GM19455 (cell line): Measurements from ENCODE around the gene DTX4.
A peak's percentile ranks its signal among the peaks of the same experiment; 100 is the strongest.

Source experiments
- ATAC-seq: cut with Tn5 transposase; IDR thresholded peaks from one replicate; pipeline ENCODE4 v1.9.1; 2021; ENCODE audit not compliant: unreplicated experiment

The DTX4 gene

DNA sequence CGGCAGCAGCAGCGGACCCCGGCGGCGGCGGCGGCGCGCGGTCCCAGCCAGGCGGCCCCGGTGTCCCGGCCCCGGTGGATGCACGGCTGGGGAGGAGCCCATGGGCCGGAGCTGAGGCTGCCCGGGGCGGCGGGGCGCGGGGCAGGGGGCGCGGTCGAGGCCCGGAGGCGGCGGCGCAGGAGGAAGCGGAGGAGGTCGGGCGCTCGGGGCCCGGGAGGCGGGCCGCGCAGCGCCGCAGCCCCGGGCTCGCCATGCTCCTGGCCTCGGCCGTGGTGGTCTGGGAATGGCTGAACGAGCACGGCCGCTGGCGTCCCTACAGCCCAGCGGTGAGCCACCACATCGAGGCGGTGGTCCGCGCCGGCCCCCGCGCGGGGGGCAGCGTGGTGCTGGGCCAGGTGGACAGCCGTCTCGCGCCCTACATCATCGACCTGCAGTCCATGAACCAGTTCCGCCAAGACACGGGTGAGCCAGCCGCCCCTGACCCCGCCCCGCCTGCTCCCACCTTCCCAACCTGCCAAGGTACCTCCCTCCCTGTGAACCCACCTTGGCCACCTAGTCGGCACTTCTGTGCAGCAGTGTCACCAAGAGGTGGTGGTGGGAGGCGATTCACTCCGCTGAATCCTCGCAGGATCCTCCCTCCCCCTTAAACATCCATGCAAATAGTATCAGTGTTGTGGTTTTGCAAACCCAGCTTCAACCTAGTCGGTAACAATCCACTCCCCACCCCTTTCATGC is 580 bp downstream of the DTX4 start:
- ATAC-seq = peak; percentile 34

DNA sequence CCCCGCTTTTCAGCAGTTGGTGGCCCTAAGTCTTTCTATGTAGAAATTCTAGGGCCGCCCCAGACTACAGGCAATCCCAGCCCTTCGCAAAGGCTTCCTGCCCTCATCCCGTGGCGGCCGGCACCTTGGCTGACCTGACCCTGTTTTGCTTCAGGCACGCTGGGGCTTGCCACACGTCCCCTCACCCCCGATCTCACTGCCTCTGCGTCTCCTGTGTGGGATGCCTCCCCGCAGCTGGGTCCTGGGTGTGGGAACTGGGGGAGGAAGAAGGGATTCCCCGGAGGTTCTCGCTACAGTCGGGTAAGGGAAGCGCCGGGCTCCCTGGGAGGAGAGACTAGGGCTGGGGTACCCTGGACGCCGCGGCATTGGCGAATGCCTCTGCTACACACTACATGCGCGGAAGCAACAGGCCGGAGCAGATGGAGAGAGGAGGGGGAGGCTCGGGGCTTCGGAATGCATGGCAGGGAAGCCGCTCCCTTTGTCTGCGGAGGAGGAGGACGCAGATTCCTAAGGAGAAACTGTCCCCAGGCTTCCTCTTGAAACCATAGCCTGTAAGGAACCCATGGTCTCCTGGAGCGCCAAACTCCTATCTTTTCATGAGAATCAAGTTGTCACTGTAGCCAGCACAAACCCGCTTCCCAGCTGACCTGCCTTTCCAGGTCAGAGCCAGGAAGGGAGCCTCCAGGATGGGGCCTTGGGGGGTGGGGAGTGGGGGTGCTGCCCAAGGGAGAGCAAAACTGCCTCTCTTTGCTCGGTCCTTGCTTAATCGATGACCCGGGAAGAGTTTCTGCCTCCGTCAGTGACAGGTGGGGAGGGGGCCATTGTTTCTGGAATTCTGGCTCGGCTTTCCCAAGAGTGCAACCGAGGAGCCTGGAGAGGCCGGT is 1.4 kb downstream of the DTX4 start:
- ATAC-seq = no peak

DNA sequence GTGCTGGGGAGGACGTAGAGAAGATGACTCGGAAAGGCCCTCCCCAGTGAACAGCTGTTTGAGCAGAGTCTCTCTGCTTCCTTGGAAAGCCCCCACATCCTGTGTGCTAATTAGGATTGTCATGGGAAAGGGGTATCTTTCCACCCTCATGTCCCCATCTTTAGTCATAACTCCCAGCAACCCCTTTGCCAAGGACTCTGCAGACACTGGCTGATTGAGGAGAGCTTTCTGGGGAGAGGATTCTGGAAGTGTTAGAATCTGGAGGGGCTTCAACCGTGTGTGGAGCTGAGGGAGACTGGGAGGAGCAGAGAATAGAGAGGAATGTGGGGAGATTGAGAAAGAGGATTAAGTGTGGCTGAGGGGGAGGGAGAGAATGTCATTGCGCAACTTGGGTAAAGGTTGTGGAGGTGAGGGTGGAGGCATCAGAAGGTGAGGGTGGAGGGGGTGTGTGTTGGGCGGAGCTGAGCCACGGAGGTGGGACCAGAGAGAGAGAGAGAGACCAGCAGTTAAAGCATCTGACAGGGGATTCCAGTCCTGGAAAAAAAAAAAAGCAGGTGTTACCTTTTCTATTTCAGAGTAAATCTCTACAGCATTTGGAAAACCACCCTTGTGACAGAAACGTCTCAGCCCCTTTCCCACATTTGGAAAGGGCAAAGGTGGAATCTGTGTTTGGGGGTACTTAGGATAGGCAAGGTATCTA is 2.2 kb downstream of the DTX4 start:
- no peak for ATAC-seq

GRCh38 chr11:59174664-59175033 is 2.7 kb downstream of the DTX4 start:
- ATAC-seq = no peak

GRCh38 chr11:59175091-59175501 is 3.2 kb downstream of the DTX4 start:
- no peak for ATAC-seq

DNA sequence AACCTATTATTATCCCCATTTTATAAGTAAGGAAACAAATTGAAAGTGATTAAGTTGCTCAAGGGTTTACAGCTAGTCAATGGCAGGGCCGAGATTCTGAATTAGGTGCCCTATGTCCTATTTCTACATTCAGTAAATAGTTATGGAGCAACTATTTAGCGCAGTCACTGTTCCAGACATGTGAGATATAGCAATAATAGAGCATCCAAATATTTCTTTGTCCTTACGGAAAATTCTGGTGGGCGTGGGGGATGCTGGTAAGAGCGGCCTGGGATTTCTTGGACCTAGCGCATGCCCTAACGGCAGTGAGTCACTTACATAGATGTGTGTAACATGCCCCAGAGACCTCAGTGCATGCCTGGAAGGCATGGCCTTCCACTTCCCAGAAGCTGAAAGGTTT is 4.4 kb downstream of the DTX4 start:
- ATAC-seq = no peak

DNA sequence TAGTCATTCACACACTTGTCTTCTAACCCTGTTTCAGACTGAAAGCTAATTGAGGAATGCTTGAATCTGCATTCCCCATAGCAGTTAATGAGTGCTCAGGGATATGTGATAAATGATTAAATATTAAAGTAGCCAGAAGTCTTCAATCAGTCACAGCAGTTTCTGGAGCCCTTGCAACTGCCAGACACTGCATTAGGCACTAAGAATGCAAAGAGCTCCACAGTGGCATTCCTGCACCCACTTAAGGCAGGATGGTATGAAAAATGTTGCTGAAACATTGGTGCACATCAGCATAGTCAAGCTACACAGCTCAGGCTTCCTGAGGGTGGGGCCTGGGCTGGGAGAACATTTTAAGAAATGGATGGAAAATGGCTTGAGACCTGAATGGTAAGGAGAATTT is 6.5 kb downstream of the DTX4 start:
- ATAC-seq = no peak

DNA sequence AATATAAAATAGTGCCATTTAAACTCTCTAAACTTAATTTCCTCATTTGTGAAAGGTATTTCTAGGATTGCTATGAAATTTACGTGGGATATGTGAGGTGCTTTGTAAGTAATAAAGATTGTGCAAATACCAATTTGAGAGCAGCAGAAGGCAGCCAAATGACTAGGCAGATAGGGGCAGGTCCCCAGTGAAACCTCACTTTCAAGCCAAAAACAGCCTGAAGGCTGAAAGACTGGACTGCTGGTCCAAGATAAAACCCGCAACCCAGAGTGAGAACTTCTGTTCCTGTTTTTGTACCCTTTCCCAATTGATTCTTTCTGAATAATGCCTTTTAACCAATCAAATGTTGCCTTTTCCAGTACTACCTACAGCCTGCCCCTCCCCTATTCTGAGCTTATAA is 7.2 kb downstream of the DTX4 start:
- no peak for ATAC-seq

- ATAC-seq = no peak
Observed at GRCh38 chr11:59180168-59180776, 8.3 kb downstream of the DTX4 start.

GRCh38 chr11:59180907-59181306 is 9.0 kb downstream of the DTX4 start:
- ATAC-seq = no peak

DNA sequence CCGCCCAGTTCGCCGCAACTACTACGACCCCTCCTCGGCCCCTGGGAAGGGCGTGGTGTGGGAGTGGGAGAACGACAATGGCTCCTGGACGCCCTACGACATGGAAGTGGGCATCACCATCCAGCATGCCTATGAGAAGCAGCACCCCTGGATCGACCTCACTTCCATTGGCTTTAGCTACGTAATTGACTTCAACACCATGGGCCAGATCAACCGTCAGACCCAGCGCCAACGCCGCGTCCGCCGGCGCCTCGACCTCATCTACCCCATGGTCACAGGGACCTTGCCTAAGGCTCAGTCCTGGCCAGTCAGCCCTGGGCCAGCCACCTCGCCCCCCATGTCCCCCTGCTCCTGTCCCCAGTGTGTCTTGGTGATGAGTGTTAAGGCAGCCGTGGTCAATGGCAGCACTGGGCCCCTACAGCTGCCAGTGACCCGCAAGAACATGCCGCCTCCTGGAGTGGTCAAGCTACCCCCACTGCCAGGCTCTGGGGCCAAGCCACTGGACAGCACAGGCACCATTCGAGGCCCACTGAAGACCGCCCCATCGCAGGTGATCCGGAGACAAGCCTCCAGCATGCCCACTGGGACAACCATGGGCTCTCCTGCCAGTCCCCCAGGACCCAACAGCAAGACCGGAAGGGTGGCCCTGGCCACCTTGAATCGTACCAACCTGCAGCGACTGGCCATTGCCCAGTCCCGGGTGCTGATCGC is 10.0 kb downstream of the DTX4 start:
- no peak for ATAC-seq

DNA sequence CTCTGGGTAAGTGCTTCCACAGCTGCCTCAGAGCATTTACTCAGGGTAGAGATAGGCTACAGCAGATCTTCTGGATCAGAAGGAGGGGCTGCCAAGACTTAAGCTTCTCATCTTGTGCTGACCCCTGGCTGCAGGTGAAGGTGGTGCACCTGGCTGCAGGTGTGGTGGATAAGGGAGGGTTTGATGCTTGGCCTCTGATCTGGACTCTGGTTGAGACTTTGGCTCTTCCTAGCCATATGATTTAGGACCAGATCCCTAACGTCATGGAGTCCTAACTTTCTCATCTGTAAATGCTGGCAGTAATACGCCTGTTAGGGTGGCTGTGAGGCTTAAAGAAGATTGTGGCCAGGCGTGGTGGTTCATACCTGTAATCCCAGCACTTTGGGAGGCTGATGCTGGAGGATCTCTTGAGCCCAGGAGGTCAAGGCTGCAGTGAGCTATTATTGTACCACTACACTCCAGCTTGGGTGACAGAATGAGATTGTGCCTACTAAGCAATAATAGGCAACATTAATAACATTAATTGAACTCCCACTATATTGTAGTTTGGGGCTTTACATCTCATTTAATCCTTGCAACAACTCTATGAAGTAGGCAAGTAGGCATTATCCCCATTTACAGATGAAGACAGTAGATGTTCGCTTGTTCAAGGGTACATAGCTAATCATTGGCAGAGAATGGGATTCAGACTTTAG is 10.7 kb downstream of the DTX4 start:
- no peak for ATAC-seq

GRCh38 chr11:59183771-59184170 is 11.8 kb downstream of the DTX4 start:
- ATAC-seq = no peak

DNA sequence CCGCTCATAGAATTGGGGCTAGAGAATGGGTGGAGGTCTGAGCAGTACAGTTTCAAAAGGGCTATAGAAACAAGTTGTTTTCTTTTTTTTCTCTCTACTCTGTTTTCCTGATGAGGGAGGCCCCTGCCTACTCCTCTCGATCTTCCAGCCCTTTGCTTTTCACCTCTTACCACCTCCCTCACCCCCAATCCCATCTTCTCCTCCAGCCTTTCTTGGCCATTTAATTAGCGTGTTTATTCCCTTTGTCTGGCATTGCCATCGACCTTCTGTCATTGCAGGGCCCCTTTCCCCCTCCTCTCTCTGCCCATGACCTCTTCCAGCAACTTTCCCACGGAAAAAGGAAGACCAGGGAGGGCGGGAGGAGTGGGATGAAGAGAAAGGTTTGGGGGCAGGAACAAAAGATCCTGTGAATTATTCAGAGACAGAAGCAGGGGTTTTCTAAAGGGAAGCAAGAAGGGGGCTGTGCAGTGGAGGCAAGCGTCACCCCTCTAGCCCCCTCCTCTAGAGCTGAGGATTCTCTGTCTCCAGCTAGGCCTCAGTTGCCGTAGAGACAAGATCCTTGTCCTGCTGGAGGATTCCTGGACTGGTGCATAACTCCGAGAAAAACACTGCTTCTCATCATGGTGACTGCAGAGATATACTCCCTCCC is 12.9 kb downstream of the DTX4 start:
- ATAC-seq = no peak

- no peak for ATAC-seq
Observed at GRCh38 chr11:59185386-59185945, 13.5 kb downstream of the DTX4 start.

DNA sequence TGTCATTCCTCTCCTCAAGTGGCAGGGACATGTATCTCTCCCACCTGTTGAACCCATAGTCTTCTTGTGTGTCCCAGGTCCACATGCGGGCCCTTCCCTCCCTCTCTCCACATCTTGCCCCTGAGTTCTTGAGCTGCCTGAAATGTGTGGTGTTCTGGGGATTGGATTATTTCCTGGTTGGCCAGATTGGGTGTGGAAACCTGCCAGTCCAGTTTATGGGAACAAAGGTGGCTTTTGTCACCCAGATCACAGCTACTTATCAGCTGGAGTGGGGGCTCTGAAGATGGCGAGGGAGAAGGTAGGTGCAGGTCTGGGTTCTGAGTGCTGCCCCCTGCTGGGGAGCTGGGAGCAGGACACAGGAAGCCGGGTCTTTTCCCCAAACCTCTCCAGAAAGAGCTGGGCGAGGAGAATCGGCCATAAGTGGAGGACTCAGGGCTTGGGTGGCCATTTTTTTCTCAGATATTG is 14.2 kb downstream of the DTX4 start:
- peak; percentile 67 for ATAC-seq

GRCh38 chr11:59187035-59187434 is 15.1 kb downstream of the DTX4 start:
- ATAC-seq = no peak

GRCh38 chr11:59187587-59187986 is 15.7 kb downstream of the DTX4 start:
- ATAC-seq = no peak

DNA sequence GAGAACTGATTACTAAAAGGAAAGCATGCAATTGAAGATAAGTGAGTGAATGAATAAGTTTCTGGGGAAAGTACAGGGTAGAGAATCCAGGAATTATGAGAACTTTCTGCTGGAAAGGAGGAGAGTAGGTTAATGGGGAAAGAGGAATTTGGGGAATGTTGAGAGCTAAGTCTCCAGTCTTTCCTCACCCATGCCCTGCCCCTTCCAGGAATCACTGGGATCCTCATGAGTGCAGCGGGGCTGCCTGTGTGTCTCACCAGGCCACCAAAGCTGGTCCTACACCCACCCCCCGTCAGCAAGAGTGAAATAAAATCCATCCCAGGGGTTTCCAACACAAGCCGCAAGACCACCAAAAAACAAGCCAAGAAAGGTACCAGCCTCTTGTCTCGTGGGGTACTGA is 17.0 kb downstream of the DTX4 start:
- ATAC-seq = no peak
